ENCODE measurements around the gene TMPRSS11E. TPM values are rescaled to one million over a fixed set of nuclear protein-coding genes. Genes with fewer than 3 reads are reported as not detected.
"Not testable (repeated sequence)": the region's sequence is repeated elsewhere in the genome, so short reads cannot be mapped to it uniquely, and the experiment has no call there.

The TMPRSS11E gene
- total RNA-seq, 4 donors from 2014 or later = 5.9 to 18.2 (median 9.5) TPM

DNA sequence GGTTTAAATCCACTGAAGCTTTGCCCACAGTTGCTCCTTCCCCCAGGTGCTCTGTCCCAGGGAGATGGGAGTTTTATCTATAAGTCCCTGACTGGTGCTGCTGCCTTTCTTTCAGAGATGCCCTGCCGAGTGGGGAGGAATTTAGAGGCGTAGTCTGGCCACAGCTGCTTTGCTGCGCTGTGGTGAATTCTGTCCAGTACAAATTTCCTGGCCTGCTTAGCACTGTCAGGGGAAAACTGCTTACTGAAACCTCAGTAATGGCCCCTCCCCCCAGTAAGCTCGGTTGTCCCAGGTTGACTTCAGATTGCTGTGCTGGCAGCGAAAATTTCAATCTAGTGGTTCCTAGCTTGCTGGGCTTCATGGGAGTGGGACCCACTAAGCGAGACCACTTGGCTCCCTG lies 88.7 kb downstream of the TMPRSS11E start:
- Histone ChIP-seq H3K36me3 (no peaks in the 10 kb centered on the region), H3K27ac (no peak overlapping the region), H3K4me1 (no peaks in the 10 kb centered on the region), H3K9me3 (no peaks in the 10 kb centered on the region), H3K27me3 (no peaks in the 10 kb centered on the region), H3K4me3 (no peak overlapping the region)
- no peak for DNase-seq (ENCODE audit: low spot score in 2 of 2)
- WGBS = no CpG with 5 or more reads among the region's 6 CpGs
- TF ChIP-seq POLR2AphosphoS5 (IDR thresholded peaks at IDR 0.05) (no peak), POLR2A (IDR thresholded peaks at IDR 0.05) (no peak), EP300 (IDR thresholded peaks at IDR 0.05) (no peak)
- TF ChIP-seq, protein P1, sequence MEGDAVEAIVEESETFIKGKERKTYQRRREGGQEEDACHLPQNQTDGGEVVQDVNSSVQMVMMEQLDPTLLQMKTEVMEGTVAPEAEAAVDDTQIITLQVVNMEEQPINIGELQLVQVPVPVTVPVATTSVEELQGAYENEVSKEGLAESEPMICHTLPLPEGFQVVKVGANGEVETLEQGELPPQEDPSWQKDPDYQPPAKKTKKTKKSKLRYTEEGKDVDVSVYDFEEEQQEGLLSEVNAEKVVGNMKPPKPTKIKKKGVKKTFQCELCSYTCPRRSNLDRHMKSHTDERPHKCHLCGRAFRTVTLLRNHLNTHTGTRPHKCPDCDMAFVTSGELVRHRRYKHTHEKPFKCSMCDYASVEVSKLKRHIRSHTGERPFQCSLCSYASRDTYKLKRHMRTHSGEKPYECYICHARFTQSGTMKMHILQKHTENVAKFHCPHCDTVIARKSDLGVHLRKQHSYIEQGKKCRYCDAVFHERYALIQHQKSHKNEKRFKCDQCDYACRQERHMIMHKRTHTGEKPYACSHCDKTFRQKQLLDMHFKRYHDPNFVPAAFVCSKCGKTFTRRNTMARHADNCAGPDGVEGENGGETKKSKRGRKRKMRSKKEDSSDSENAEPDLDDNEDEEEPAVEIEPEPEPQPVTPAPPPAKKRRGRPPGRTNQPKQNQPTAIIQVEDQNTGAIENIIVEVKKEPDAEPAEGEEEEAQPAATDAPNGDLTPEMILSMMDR (IDR thresholded peaks at IDR 0.05) = no peak

GRCh38 chr4:68536375-68536774 lies 89.1 kb downstream of the TMPRSS11E start:
- Histone ChIP-seq H3K27me3 (no peaks in the 10 kb centered on the region), H3K27ac (no peak overlapping the region), H3K36me3 (no peaks in the 10 kb centered on the region), H3K4me3 (no peak overlapping the region), H3K4me1 (no peaks in the 10 kb centered on the region), H3K9me3 (no peaks in the 10 kb centered on the region)
- DNase-seq (ENCODE audit: low spot score in 2 of 2) = no peak
- WGBS = no CpG with 5 or more reads among the region's 3 CpGs
- TF ChIP-seq, protein P1 (IDR thresholded peaks at IDR 0.05) = no peak
- TF ChIP-seq EP300 (IDR thresholded peaks at IDR 0.05) (no peak), POLR2AphosphoS5 (IDR thresholded peaks at IDR 0.05) (no peak)

DNA sequence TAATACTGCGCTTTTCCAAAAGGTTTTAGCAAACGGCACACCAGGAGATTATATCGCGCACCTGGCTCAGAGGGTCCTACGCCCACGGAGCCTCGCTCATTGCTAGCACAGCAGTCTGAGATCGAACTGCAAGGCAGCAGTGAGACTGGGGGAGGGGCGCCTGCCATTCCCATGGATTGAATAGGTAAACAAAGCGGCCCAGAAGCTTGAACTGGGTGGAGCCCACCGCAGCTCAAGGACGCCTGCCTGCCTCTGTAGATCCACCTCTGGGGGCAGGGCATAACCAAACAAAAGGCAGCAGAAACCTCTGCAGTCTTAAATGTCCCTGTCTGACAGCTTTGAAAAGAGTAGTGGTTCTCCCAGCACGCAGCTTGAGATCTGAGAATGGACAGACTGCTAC lies 95.5 kb downstream of the TMPRSS11E start:
- H3K36me3 ChIP-seq; H3K27ac ChIP-seq; H3K4me3 ChIP-seq; H3K4me1 ChIP-seq; DNase-seq (ENCODE audit: low spot score in 2 of 2); H3K27me3 ChIP-seq; H3K9me3 ChIP-seq: not testable (repeated sequence)
- no CpG with 5 or more reads among the region's 13 CpGs for WGBS

Other genes with a start within 250 kb of the TMPRSS11E start
- gene TMPRSS11B, start 201.8 kb upstream of the TMPRSS11E start, total RNA-seq = not detected
- 100 to 1,000 TPM in 1 of 4 donors, 10 to 100 TPM in 3; 47.2 to 146 (median 64.0) TPM for gene YTHDC1, start 97.4 kb upstream of the TMPRSS11E start, total RNA-seq
- gene UGT2B17, start 128.9 kb downstream of the TMPRSS11E start, total RNA-seq = not detected
- under 1 TPM in 1 of 4 donors, not detected in 3; 0.32 TPM for gene UGT2B15, start 223.2 kb downstream of the TMPRSS11E start, total RNA-seq

Data from suprapubic skin (tissue), 4 donors.